Activated CD4-positive, CD25-positive, alpha-beta regulatory T cell (primary cell): ENCODE measurements around the gene RHOF.

ENCODE experiments used
- DNase-seq, 4 experiments: peaks; one replicate each; lab custom pipeline; 2025; lab: John Stamatoyannopoulos, UW

RHOF gene

GRCh38 chr12:121793440-121793837, at the start of gene RHOF:
TSS of gene RHOF (minus strand) at chr12:121793688. CDS start at chr12:121793633, 55 bp downstream.
- peak; percentile 49 to 60 (median 57) for DNase-seq

- DNase-seq = no peak
These were observed 46.7 kb upstream of the RHOF start for GRCh38 chr12:121839993-121840761.

GRCh38 chr12:121839106-121839992, 45.9 kb upstream of the RHOF start:
- peak; percentile 98 to 99 (median 99) for DNase-seq

GRCh38 chr12:121838126-121838525, 44.6 kb upstream of the RHOF start:
- DNase-seq = no peak

- no peak for DNase-seq
These were observed 44.2 kb upstream of the RHOF start for GRCh38 chr12:121837680-121838079.

- no peak for DNase-seq
These were observed 38.2 kb upstream of the RHOF start for GRCh38 chr12:121831571-121832245.

GRCh38 chr12:121830588-121831265, 37.2 kb upstream of the RHOF start:
- DNase-seq = no peak

- no peak for DNase-seq
These were observed 36.6 kb upstream of the RHOF start for GRCh38 chr12:121830134-121830533.

GRCh38 chr12:121829250-121829918, 35.9 kb upstream of the RHOF start:
- no peak for DNase-seq

GRCh38 chr12:121828826-121829225, 35.3 kb upstream of the RHOF start:
- DNase-seq = no peak

GRCh38 chr12:121828306-121828705, 34.8 kb upstream of the RHOF start:
- no peak for DNase-seq

- no peak for DNase-seq
These were observed 34.0 kb upstream of the RHOF start for GRCh38 chr12:121827351-121828099.

GRCh38 chr12:121826318-121827150, 33.0 kb upstream of the RHOF start:
- no peak for DNase-seq

- DNase-seq = no peak
These were observed 31.6 kb upstream of the RHOF start for GRCh38 chr12:121825041-121825523.

GRCh38 chr12:121823727-121824115, 30.2 kb upstream of the RHOF start:
- DNase-seq = no peak

- DNase-seq = no peak
These were observed 29.7 kb upstream of the RHOF start for GRCh38 chr12:121823101-121823726.

GRCh38 chr12:121822393-121823100, 29.1 kb upstream of the RHOF start:
- DNase-seq = no peak

GRCh38 chr12:121820056-121820455, 26.6 kb upstream of the RHOF start:
- DNase-seq = no peak
